Neural cell (in vitro differentiated cells): ENCODE data around the gene CCNL2.
"Not testable (repeated sequence)": the region's sequence is repeated elsewhere in the genome, so short reads cannot be mapped to it uniquely, and the experiment has no call there.

ENCODE experiments used
- CTCF ChIP-seq: fragments of 450-650 bp; IDR thresholded peaks from 2 replicates; pipeline ENCODE4 v1.5.1; 2014; ENCODE audit warnings: antibody characterized with exemption, mild to moderate bottlenecking, moderate library complexity; ENCODE audit not compliant: poor library complexity, severe bottlenecking
- EP300 ChIP-seq: fragments of 450-650 bp; conservative IDR thresholded peaks from 2 replicates; pipeline ENCODE4 v1.6.1; 2014; ENCODE audit warnings: antibody characterized with exemption, mild to moderate bottlenecking, moderate library complexity; ENCODE audit not compliant: poor library complexity, severe bottlenecking
- EZH2 ChIP-seq: fragments of 200-600, 300-800 bp; shearing (Covaris generic), sonication (generic); IDR thresholded peaks from 2 replicates; pipeline ENCODE4 v1.6.1; 2014; ENCODE audit warnings: antibody characterized with exemption, low read length, borderline replicate concordance, mild to moderate bottlenecking; ENCODE audit not compliant: insufficient read depth, poor library complexity, severe bottlenecking
- MXI1 ChIP-seq: fragments of 450-650 bp; conservative IDR thresholded peaks from 2 replicates; pipeline ENCODE4 v1.6.1; 2014; ENCODE audit warnings: antibody characterized with exemption, mild to moderate bottlenecking; ENCODE audit not compliant: poor library complexity, severe bottlenecking
- POLR2AphosphoS5 ChIP-seq: IDR thresholded peaks from 2 replicates; pipeline ENCODE4 v1.6.1; 2012
- RAD21 ChIP-seq: fragments of 450-650 bp; conservative IDR thresholded peaks from 2 replicates; pipeline ENCODE4 v1.6.1; 2014; ENCODE audit warnings: antibody characterized with exemption, mild to moderate bottlenecking, moderate library complexity
- SMC3 ChIP-seq: fragments of 450-650 bp; conservative IDR thresholded peaks from 2 replicates; pipeline ENCODE4 v1.6.1; 2014; ENCODE audit warnings: antibody characterized with exemption, mild to moderate bottlenecking, moderate library complexity; ENCODE audit not compliant: poor library complexity
- TAF1 ChIP-seq: IDR thresholded peaks from 2 replicates; pipeline ENCODE4 v1.6.1; 2012; ENCODE audit warnings: low read depth
- TF ChIP-seq, protein P1 (sequence below): IDR thresholded peaks from 2 replicates; pipeline ENCODE4 v1.6.1; 2012; ENCODE audit warnings: borderline replicate concordance

DNA sequence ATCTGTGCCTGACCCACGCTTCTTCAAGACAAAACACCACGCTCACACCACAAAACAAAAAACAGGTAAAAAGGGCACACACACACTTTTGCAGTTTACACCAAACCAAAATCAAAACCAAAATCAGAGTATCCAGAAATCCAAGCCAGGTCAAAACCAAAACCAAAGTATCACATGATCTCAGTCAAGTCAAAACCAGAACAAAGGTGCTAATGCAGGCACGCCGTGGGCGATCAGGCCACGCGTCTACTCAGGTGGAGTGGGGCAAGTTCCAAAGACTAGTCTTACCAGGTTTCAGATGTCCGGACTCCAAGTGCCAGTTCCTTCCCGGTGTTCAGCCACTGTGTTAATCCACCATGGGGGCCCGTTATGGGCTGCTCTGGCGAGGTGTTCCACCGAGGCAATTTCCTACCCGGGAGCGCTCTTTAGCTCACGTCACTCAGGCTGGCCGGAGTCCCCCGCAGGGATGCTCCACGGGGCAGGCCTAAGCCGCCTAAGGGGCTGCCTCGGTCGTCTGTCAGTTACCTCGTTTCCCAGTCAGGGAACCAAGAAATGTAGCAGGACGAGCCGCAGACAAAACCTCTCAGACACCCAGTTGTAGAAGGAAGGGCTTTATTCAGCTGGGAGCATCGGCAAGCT is 18.8 kb upstream of the CCNL2 start:
- not testable (repeated sequence) for TF ChIP-seq RAD21, CTCF, EP300, POLR2AphosphoS5, MXI1, EZH2, SMC3, TAF1
- TF ChIP-seq, protein P1, sequence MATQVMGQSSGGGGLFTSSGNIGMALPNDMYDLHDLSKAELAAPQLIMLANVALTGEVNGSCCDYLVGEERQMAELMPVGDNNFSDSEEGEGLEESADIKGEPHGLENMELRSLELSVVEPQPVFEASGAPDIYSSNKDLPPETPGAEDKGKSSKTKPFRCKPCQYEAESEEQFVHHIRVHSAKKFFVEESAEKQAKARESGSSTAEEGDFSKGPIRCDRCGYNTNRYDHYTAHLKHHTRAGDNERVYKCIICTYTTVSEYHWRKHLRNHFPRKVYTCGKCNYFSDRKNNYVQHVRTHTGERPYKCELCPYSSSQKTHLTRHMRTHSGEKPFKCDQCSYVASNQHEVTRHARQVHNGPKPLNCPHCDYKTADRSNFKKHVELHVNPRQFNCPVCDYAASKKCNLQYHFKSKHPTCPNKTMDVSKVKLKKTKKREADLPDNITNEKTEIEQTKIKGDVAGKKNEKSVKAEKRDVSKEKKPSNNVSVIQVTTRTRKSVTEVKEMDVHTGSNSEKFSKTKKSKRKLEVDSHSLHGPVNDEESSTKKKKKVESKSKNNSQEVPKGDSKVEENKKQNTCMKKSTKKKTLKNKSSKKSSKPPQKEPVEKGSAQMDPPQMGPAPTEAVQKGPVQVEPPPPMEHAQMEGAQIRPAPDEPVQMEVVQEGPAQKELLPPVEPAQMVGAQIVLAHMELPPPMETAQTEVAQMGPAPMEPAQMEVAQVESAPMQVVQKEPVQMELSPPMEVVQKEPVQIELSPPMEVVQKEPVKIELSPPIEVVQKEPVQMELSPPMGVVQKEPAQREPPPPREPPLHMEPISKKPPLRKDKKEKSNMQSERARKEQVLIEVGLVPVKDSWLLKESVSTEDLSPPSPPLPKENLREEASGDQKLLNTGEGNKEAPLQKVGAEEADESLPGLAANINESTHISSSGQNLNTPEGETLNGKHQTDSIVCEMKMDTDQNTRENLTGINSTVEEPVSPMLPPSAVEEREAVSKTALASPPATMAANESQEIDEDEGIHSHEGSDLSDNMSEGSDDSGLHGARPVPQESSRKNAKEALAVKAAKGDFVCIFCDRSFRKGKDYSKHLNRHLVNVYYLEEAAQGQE = not testable (repeated sequence)
